H9 (cell line): ENCODE data around the gene TMEM163. TPM values are rescaled to one million over a fixed set of nuclear protein-coding genes. Genes with fewer than 3 reads are reported as not detected.

ENCODE experiments used
- DNase-seq: peaks from one replicate; pipeline ENCODE4 v3.0.0-alpha.2; 2017
- H2AFZ ChIP-seq: one replicate; pipeline ENCODE4 v1.6.1; 2013; ENCODE audit warnings: mild to moderate bottlenecking, low read length, control low read depth, moderate library complexity
- H2AK5ac ChIP-seq: 2 replicates; pipeline ENCODE4 v1.6.1; 2013; ENCODE audit warnings: low read length, control low read depth, mixed read lengths; ENCODE audit not compliant: insufficient read length
- H2BK120ac ChIP-seq: one replicate; pipeline ENCODE4 v1.6.1; 2013; ENCODE audit warnings: low read depth, mild to moderate bottlenecking, low read length, control low read depth, inconsistent platforms; ENCODE audit not compliant: poor library complexity, severe bottlenecking
- H2BK12ac ChIP-seq: 2 replicates; pipeline ENCODE4 v1.6.1; 2013; ENCODE audit warnings: low read length, control low read depth, mixed read lengths, low read depth; ENCODE audit not compliant: insufficient read length
- H2BK15ac ChIP-seq: 2 replicates; pipeline ENCODE4 v1.6.1; 2013; ENCODE audit warnings: low read depth, low read length, control low read depth
- H2BK20ac ChIP-seq: one replicate; pipeline ENCODE4 v1.6.1; 2013; ENCODE audit warnings: low read depth, mild to moderate bottlenecking, low read length, control low read depth, inconsistent platforms; ENCODE audit not compliant: poor library complexity, severe bottlenecking
- H2BK5ac ChIP-seq: 2 replicates; pipeline ENCODE4 v1.6.1; 2013; ENCODE audit warnings: low read length, control low read depth, mixed read lengths; ENCODE audit not compliant: insufficient read length
- H3K14ac ChIP-seq: 2 replicates; pipeline ENCODE4 v1.6.1; 2013; ENCODE audit warnings: low read length, control low read depth; ENCODE audit not compliant: insufficient read depth
- H3K18ac ChIP-seq: 2 replicates; pipeline ENCODE4 v1.6.1; 2013; ENCODE audit warnings: low read depth, mild to moderate bottlenecking, mixed read lengths, low read length, control low read depth; ENCODE audit not compliant: insufficient read length
- H3K23ac ChIP-seq: 2 replicates; pipeline ENCODE4 v1.6.1; 2013; ENCODE audit warnings: low read length, control low read depth, mixed read lengths, low read depth; ENCODE audit not compliant: insufficient read length
- H3K23me2 ChIP-seq: 2 replicates; pipeline ENCODE4 v1.6.1; 2013; ENCODE audit warnings: low read depth, mild to moderate bottlenecking, mixed read lengths, low read length, control low read depth; ENCODE audit not compliant: insufficient read length, poor library complexity, severe bottlenecking
- H3K27ac ChIP-seq: 2 replicates; pipeline ENCODE4 v1.5.1; 2013; ENCODE audit warnings: low read length, control low read depth, mixed read lengths, low read depth; ENCODE audit not compliant: insufficient read length
- H3K27me3 ChIP-seq: 2 replicates; pipeline ENCODE4 v1.6.1; 2013; ENCODE audit warnings: low read length, control low read depth, inconsistent platforms; ENCODE audit not compliant: insufficient read depth
- H3K4ac ChIP-seq: 2 replicates; pipeline ENCODE4 v1.6.1; 2013; ENCODE audit warnings: low read depth, mild to moderate bottlenecking, control low read depth, inconsistent platforms, low read length, moderate library complexity
- H3K4me1 ChIP-seq: 2 replicates; pipeline ENCODE4 v1.6.1; 2013; ENCODE audit warnings: low read length, control low read depth, inconsistent platforms; ENCODE audit not compliant: insufficient read depth
- H3K4me2 ChIP-seq: 2 replicates; pipeline ENCODE4 v1.6.1; 2013; ENCODE audit warnings: low read length, control low read depth, mixed read lengths; ENCODE audit not compliant: insufficient read length, insufficient read depth
- H3K56ac ChIP-seq: 2 replicates; pipeline ENCODE4 v1.6.1; 2013; ENCODE audit warnings: low read depth, mild to moderate bottlenecking, mixed read lengths, low read length, control low read depth; ENCODE audit not compliant: insufficient read length
- H3K79me1 ChIP-seq: 2 replicates; pipeline ENCODE4 v1.6.1; 2013; ENCODE audit warnings: low read depth, mild to moderate bottlenecking, moderate library complexity, low read length, control low read depth, inconsistent platforms; ENCODE audit not compliant: insufficient read depth, poor library complexity, severe bottlenecking
- H3K79me2 ChIP-seq: 2 replicates; pipeline ENCODE4 v1.6.1; 2013; ENCODE audit warnings: low read length, control low read depth, inconsistent platforms; ENCODE audit not compliant: insufficient read depth
- H3K9ac ChIP-seq: 2 replicates; pipeline ENCODE4 v1.6.1; 2013; ENCODE audit warnings: low read length, control low read depth, mixed read lengths; ENCODE audit not compliant: insufficient read length; ENCODE audit errors: extremely low read depth
- H3K9me3 ChIP-seq: one replicate; pipeline ENCODE4 v1.6.1; 2013; ENCODE audit warnings: low read depth, low read length, inconsistent platforms; ENCODE audit not compliant: control insufficient read depth
- H3T11ph ChIP-seq: one replicate; pipeline ENCODE4 v1.6.1; 2013; ENCODE audit warnings: mild to moderate bottlenecking, low read length, control low read depth, inconsistent platforms
- H4K20me1 ChIP-seq: one replicate; pipeline ENCODE4 v1.6.1; 2013; ENCODE audit not compliant: control insufficient read depth, insufficient read length, insufficient read depth
- H4K5ac ChIP-seq: 2 replicates; pipeline ENCODE4 v1.6.1; 2013; ENCODE audit warnings: low read depth, mild to moderate bottlenecking, mixed read lengths, low read length, control low read depth; ENCODE audit not compliant: insufficient read length
- H4K8ac ChIP-seq: replicated peaks from 2 replicates; pipeline ENCODE4 v1.6.1; 2013; ENCODE audit warnings: low read length, control low read depth, mixed read lengths, low read depth; ENCODE audit not compliant: insufficient read length
- H4K91ac ChIP-seq: 2 replicates; pipeline ENCODE4 v1.6.1; 2013; ENCODE audit warnings: low read depth, mild to moderate bottlenecking, moderate library complexity, mixed read lengths, low read length, control low read depth; ENCODE audit not compliant: insufficient read length
- H3K27ac Mint-ChIP-seq, 3 experiments: 2 replicates in 2 of 3; 3 replicates in 1 of 3; pipeline ENCODE4 v1.8.0; 2020 to 2021; ENCODE audit warnings: mixed read lengths in 3 of 3, mild to moderate bottlenecking in 1 of 3, moderate library complexity in 1 of 3
- H3K27me3 Mint-ChIP-seq: 2 replicates; pipeline ENCODE4 v1.8.0; 2021; ENCODE audit warnings: low read depth, mild to moderate bottlenecking, moderate library complexity, mixed read lengths
- H3K36me3 Mint-ChIP-seq, 3 experiments: 2 replicates in 2 of 3; 3 replicates in 1 of 3; pipeline ENCODE4 v1.8.0; 2020 to 2021; ENCODE audit warnings: low read depth in 3 of 3, mixed read lengths in 3 of 3; ENCODE audit not compliant: insufficient read depth in 1 of 3
- H3K4me1 Mint-ChIP-seq, 2 experiments: 2 replicates each; pipeline ENCODE4 v1.8.0; 2020; ENCODE audit warnings: mixed read lengths in 2 of 2
- H3K4me3 Mint-ChIP-seq, 2 experiments: 2 replicates in 1 of 2; 3 replicates in 1 of 2; pipeline ENCODE4 v1.8.0; 2020 to 2021; ENCODE audit warnings: mild to moderate bottlenecking in 2 of 2, mixed read lengths in 2 of 2, moderate library complexity in 1 of 2
- H3K9me3 Mint-ChIP-seq, 2 experiments: 2 replicates in 1 of 2; 3 replicates in 1 of 2; pipeline ENCODE4 v1.8.0; 2020; ENCODE audit warnings: mild to moderate bottlenecking in 2 of 2, mixed read lengths in 2 of 2, moderate library complexity in 1 of 2
- CTCF ChIP-seq: fragments of 200-600 bp; sonication (generic); conservative IDR thresholded peaks from 3 replicates; pipeline ENCODE4 v1.8.0; 2021; ENCODE audit warnings: antibody characterized with exemption, mild to moderate bottlenecking
- total RNA-seq: library from RNA; stranded (reverse); gene quantifications from 2 replicates; pipeline ENCODE4 v1.2.1, GENCODE V29; 2021

TMEM163 gene
- total RNA-seq, 1 experiment from 2014 or later = 0.39 TPM

- Histone ChIP-seq H4K91ac (no peak overlapping the region), H4K5ac (no peak overlapping the region), H2BK12ac (no peak overlapping the region), H3K9ac (no peak overlapping the region), H3K23ac (no peak overlapping the region), H3K14ac (no peak overlapping the region), H3T11ph (no peak overlapping the region), H2BK5ac (no peak overlapping the region), H4K20me1 (peaks cover 2% of the 10 kb centered on the region), H3K18ac (no peak overlapping the region), H2BK120ac (no peak overlapping the region), H3K4ac (no peak overlapping the region), H3K27ac (no peak overlapping the region), H2AFZ (no peak overlapping the region), H2BK20ac (no peak overlapping the region), H4K8ac (no peak overlapping the region), H3K79me2 (no peaks in the 10 kb centered on the region), H3K4me2 (no peak overlapping the region), H2AK5ac (no peak overlapping the region), H3K23me2 (no peaks in the 10 kb centered on the region), H3K56ac (no peak overlapping the region), H3K27me3 (peaks cover 9% of the 10 kb centered on the region), H3K4me1 (peaks cover 2% of the 10 kb centered on the region; the same call in 1 of the 2 replicates), H2BK15ac (no peak overlapping the region), H3K79me1 (no peaks in the 10 kb centered on the region), H3K9me3 (no peaks in the 10 kb centered on the region)
- H3K36me3 Mint-ChIP-seq = peaks cover 8 to 29% (median 18%) of the 10 kb centered on the region in 3 experiments; a peak in 6 of 7 replicates
- no peak for DNase-seq
- TF ChIP-seq CTCF = no peak
- peaks cover 14 to 21% of the 10 kb centered on the region in 2 experiments for H3K4me1 Mint-ChIP-seq
- H3K4me3 Mint-ChIP-seq = no peak overlapping the region
- H3K9me3 Mint-ChIP-seq = no peaks in the 10 kb centered on the region
- H3K27ac Mint-ChIP-seq = no peak overlapping the region
- H3K27me3 Mint-ChIP-seq = peaks cover 59% of the 10 kb centered on the region
Measured at GRCh38 chr2:134435936-134436335, 282.9 kb downstream of the TMEM163 start.
